AG09309 (cell line): ENCODE results near the gene TRPV6.

Experiments
- DNase-seq: peaks from one replicate; pipeline ENCODE4 v3.0.0-alpha.2; 2010; ENCODE audit warnings: low read depth
- H3K4me3 ChIP-seq: 2 replicates; pipeline ENCODE4 v1.5.1; 2011; ENCODE audit warnings: mild to moderate bottlenecking, low read depth, low read length, moderate library complexity; ENCODE audit not compliant: control insufficient read depth
- CTCF ChIP-seq: IDR thresholded peaks from 2 replicates; pipeline ENCODE4 v1.5.1; 2011; ENCODE audit warnings: mild to moderate bottlenecking, low read depth, low read length, inconsistent platforms; ENCODE audit not compliant: insufficient read depth, control insufficient read depth; ENCODE audit errors: missing control alignments

The TRPV6 gene

DNA sequence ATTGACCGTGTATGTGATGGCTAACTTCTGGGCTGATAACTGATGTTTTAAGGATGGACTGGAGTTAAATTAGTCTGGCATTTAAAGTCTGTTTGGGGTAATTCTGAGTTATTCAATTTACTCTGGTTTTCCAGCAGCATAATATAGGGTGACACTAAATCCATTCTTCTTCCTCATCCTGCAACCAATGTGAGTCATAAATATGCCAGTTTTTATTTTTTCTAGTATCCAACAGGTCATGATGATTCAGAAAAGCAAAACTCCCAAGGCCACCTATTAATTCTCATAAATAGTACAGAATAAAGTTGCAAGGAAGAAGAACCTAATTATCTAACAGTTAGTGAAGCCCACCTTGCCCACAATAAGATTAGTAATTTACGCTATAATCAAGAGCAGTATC lies 38.2 kb downstream of the TRPV6 start:
- no peak for DNase-seq
- H3K4me3 ChIP-seq, result no peak overlapping the region
- TF ChIP-seq CTCF, result no peak

- no peak for TF ChIP-seq CTCF
- DNase-seq, result no peak
- no peak overlapping the region for H3K4me3 ChIP-seq
These were observed 43.2 kb downstream of the TRPV6 start for GRCh38 chr7:142842251-142842766.

- no peak overlapping the region for H3K4me3 ChIP-seq
- TF ChIP-seq CTCF, result no peak
- DNase-seq, result no peak
These were observed 46.9 kb downstream of the TRPV6 start for GRCh38 chr7:142838461-142839213.

GRCh38 chr7:142836426-142836825 lies 49.1 kb downstream of the TRPV6 start:
- no peak overlapping the region for H3K4me3 ChIP-seq
- no peak for DNase-seq
- TF ChIP-seq CTCF, result no peak

GRCh38 chr7:142835487-142835886 lies 50.1 kb downstream of the TRPV6 start:
- H3K4me3 ChIP-seq, result no peak overlapping the region
- DNase-seq, result no peak
- TF ChIP-seq CTCF, result no peak

- no peak overlapping the region for H3K4me3 ChIP-seq
- no peak for TF ChIP-seq CTCF
- DNase-seq, result no peak
These were observed 52.1 kb downstream of the TRPV6 start for GRCh38 chr7:142833174-142834048.
